Nephron (organoid): ENCODE results near the gene TMEM51.

ENCODE experiments used
- H3K27ac Mint-ChIP-seq, 3 experiments: 2 replicates each; pipeline ENCODE4 v1.8.0; 2020; ENCODE audit warnings: mixed read lengths in 3 of 3, mild to moderate bottlenecking in 2 of 3, moderate library complexity in 1 of 3
- H3K27me3 Mint-ChIP-seq: 2 replicates; pipeline ENCODE4 v1.8.0; 2021; ENCODE audit warnings: low read depth, mild to moderate bottlenecking, moderate library complexity, mixed read lengths
- H3K36me3 Mint-ChIP-seq: 2 replicates; pipeline ENCODE4 v1.8.0; 2020; ENCODE audit warnings: low read depth, mixed read lengths
- H3K4me1 Mint-ChIP-seq: 2 replicates; pipeline ENCODE4 v1.8.0; 2020; ENCODE audit warnings: mixed read lengths
- H3K4me3 Mint-ChIP-seq, 3 experiments: 2 replicates each; pipeline ENCODE4 v1.8.0; 2020; ENCODE audit warnings: mild to moderate bottlenecking in 3 of 3, mixed read lengths in 3 of 3, moderate library complexity in 2 of 3
- H3K9me3 Mint-ChIP-seq: 2 replicates; pipeline ENCODE4 v1.8.0; 2020; ENCODE audit warnings: mixed read lengths
- CTCF ChIP-seq, 3 experiments: fragments of 200-600 bp; sonication (generic); IDR thresholded peaks; one replicate each; pipeline ENCODE4 v1.5.0; 2021; ENCODE audit warnings: antibody characterized with exemption in 3 of 3; ENCODE audit not compliant: unreplicated experiment in 3 of 3

TMEM51 gene

GRCh38 chr1:15137809-15138208 lies 15.7 kb upstream of the TMEM51 start:
- TF ChIP-seq CTCF (IDR thresholded peaks at IDR 0.05; ENCODE audit: unreplicated experiment in 3 of 3): no peak
- H3K27me3 Mint-ChIP-seq: peaks cover 3% of the 10 kb centered on the region

GRCh38 chr1:15139654-15140350 lies 13.7 kb upstream of the TMEM51 start:
- Mint-ChIP-seq H3K4me3 (no peak overlapping the region), H3K9me3 (peaks cover 8% of the 10 kb centered on the region), H3K27ac (peak overlapping the region in 1 of 3 experiments; percentile 9), H3K27me3 (peaks cover 3% of the 10 kb centered on the region), H3K36me3 (no peaks in the 10 kb centered on the region), H3K4me1 (peaks cover 5% of the 10 kb centered on the region)
- no peak for TF ChIP-seq CTCF (IDR thresholded peaks at IDR 0.05; ENCODE audit: unreplicated experiment in 3 of 3)

More at GRCh38 chr1:15137809-15138208, 15.7 kb upstream of the TMEM51 start:
- Mint-ChIP-seq H3K9me3 (peaks cover 3% of the 10 kb centered on the region), H3K4me1 (peaks cover 5% of the 10 kb centered on the region), H3K27ac (no peak overlapping the region), H3K4me3 (no peak overlapping the region), H3K36me3 (no peaks in the 10 kb centered on the region)

GRCh38 chr1:15141935-15142539 lies 11.5 kb upstream of the TMEM51 start:
- Mint-ChIP-seq H3K27me3 (peaks cover 5% of the 10 kb centered on the region), H3K36me3 (no peaks in the 10 kb centered on the region), H3K4me3 (no peak overlapping the region), H3K9me3 (peaks cover 8% of the 10 kb centered on the region), H3K4me1 (peaks cover 5% of the 10 kb centered on the region), H3K27ac (no peak overlapping the region)
- no peak for TF ChIP-seq CTCF (IDR thresholded peaks at IDR 0.05; ENCODE audit: unreplicated experiment in 3 of 3)

GRCh38 chr1:15145327-15145726 lies 8.2 kb upstream of the TMEM51 start:
- Mint-ChIP-seq H3K4me1 (peaks cover 12% of the 10 kb centered on the region), H3K4me3 (no peak overlapping the region), H3K9me3 (peaks cover 8% of the 10 kb centered on the region), H3K27ac (no peak overlapping the region), H3K27me3 (peaks cover 4% of the 10 kb centered on the region), H3K36me3 (no peaks in the 10 kb centered on the region)
- TF ChIP-seq CTCF (IDR thresholded peaks at IDR 0.05; ENCODE audit: unreplicated experiment in 3 of 3): no peak

- Mint-ChIP-seq H3K9me3 (peaks cover 12% of the 10 kb centered on the region), H3K36me3 (no peaks in the 10 kb centered on the region), H3K4me1 (peaks cover 19% of the 10 kb centered on the region), H3K4me3 (no peak overlapping the region), H3K27me3 (peaks cover 10% of the 10 kb centered on the region), H3K27ac (no peak overlapping the region)
- no peak for TF ChIP-seq CTCF (IDR thresholded peaks at IDR 0.05; ENCODE audit: unreplicated experiment in 3 of 3)
Measured at GRCh38 chr1:15146142-15146680, 7.3 kb upstream of the TMEM51 start.
